HFFc6 (cell line): ENCODE measurements around the gene USP48. TPM values are rescaled to one million over a fixed set of nuclear protein-coding genes. Genes with fewer than 3 reads are reported as not detected.
"Not testable (repeated sequence)": the region's sequence is repeated elsewhere in the genome, so short reads cannot be mapped to it uniquely, and the experiment has no call there.

ENCODE experiments used
- DNase-seq: peaks from one replicate; pipeline ENCODE4 v3.0.0-alpha.2; 2018
- H3K27ac Mint-ChIP-seq: 2 replicates; pipeline ENCODE4 v1.8.0; 2020; ENCODE audit warnings: mild to moderate bottlenecking, mixed read lengths
- H3K27me3 Mint-ChIP-seq: 2 replicates; pipeline ENCODE4 v1.8.0; 2021; ENCODE audit warnings: mild to moderate bottlenecking, moderate library complexity, mixed read lengths; ENCODE audit not compliant: insufficient read depth
- H3K36me3 Mint-ChIP-seq: 2 replicates; pipeline ENCODE4 v1.8.0; 2021; ENCODE audit warnings: low read depth, mixed read lengths
- H3K4me1 Mint-ChIP-seq: 2 replicates; pipeline ENCODE4 v1.8.0; 2020; ENCODE audit warnings: low read depth, mixed read lengths
- H3K4me3 Mint-ChIP-seq: 2 replicates; pipeline ENCODE4 v1.8.0; 2020; ENCODE audit warnings: mild to moderate bottlenecking, moderate library complexity, mixed read lengths
- H3K9me3 Mint-ChIP-seq: 2 replicates; pipeline ENCODE4 v1.8.0; 2020; ENCODE audit warnings: mild to moderate bottlenecking, mixed read lengths
- CTCF ChIP-seq: fragments of 200-600 bp; sonication (generic); IDR thresholded peaks from 2 replicates; pipeline ENCODE4 v1.5.0; 2021; ENCODE audit warnings: antibody characterized with exemption, mild to moderate bottlenecking
- total RNA-seq, 6 experiments: library from RNA; stranded (reverse); fragmentation: NEBNext Ultra II Directional; extraction: Animal tissue kit (Norgen Biotek cat#: 25700); gene quantifications; 2 replicates in 1 of 6; 3 replicates in 5 of 6; pipeline ENCODE4 v1.2.3, GENCODE V29; 2021

Gene USP48
- total RNA-seq, 6 experiments from 2014 or later, result 45.0 to 54.2 (median 51.1) TPM

GRCh38 chr1:21680381-21680780 lies 102.6 kb downstream of the USP48 start:
- no peak for TF ChIP-seq CTCF
- Mint-ChIP-seq H3K27me3 (peaks cover 2% of the 10 kb centered on the region), H3K9me3 (no peaks in the 10 kb centered on the region), H3K36me3 (peaks cover 32% of the 10 kb centered on the region), H3K27ac (no peak overlapping the region), H3K4me1 (peaks cover 22% of the 10 kb centered on the region), H3K4me3 (no peak overlapping the region)
- no peak for DNase-seq

GRCh38 chr1:21677168-21677567 lies 105.8 kb downstream of the USP48 start:
- no peak for TF ChIP-seq CTCF
- DNase-seq, result no peak
- Mint-ChIP-seq H3K4me1 (peaks cover 37% of the 10 kb centered on the region), H3K27ac (no peak overlapping the region), H3K36me3 (peaks cover 13% of the 10 kb centered on the region; the same call in 1 of the 2 replicates), H3K4me3 (no peak overlapping the region; the same call in 1 of the 2 replicates), H3K27me3 (peaks cover 3% of the 10 kb centered on the region), H3K9me3 (no peaks in the 10 kb centered on the region)

GRCh38 chr1:21674957-21675356 lies 108.0 kb downstream of the USP48 start:
- no peak for DNase-seq
- peaks cover 13% of the 10 kb centered on the region; the same call in 1 of the 2 replicates for H3K36me3 Mint-ChIP-seq
- H3K27me3 Mint-ChIP-seq, result peaks cover 17% of the 10 kb centered on the region
- no peak overlapping the region for H3K4me3 Mint-ChIP-seq
- H3K4me1 Mint-ChIP-seq, result peaks cover 32% of the 10 kb centered on the region
- H3K27ac Mint-ChIP-seq, result no peak overlapping the region
- TF ChIP-seq CTCF, result no peak
- no peaks in the 10 kb centered on the region for H3K9me3 Mint-ChIP-seq

GRCh38 chr1:21673853-21674252 lies 109.1 kb downstream of the USP48 start:
- Mint-ChIP-seq H3K4me1 (peaks cover 32% of the 10 kb centered on the region), H3K27ac (peak overlapping the region; percentile 92), H3K27me3 (peaks cover 23% of the 10 kb centered on the region), H3K4me3 (0 out of 2 replicates have a peak overlapping the region, but pooled peaks have one; percentile 51)
- not testable (repeated sequence) for DNase-seq, H3K36me3 Mint-ChIP-seq, H3K9me3 Mint-ChIP-seq

GRCh38 chr1:21673277-21673780 lies 109.6 kb downstream of the USP48 start:
- no peak for TF ChIP-seq CTCF
- peaks cover 24% of the 10 kb centered on the region for H3K27me3 Mint-ChIP-seq
- H3K9me3 Mint-ChIP-seq, result no peaks in the 10 kb centered on the region
- peaks cover 6% of the 10 kb centered on the region; the same call in 1 of the 2 replicates for H3K36me3 Mint-ChIP-seq
- H3K4me1 Mint-ChIP-seq, result peaks cover 32% of the 10 kb centered on the region
- peak overlapping the region; percentile 51; the same call in 1 of the 2 replicates for H3K4me3 Mint-ChIP-seq
- H3K27ac Mint-ChIP-seq, result peak overlapping the region; percentile 92
- peak; percentile 51 for DNase-seq

- peaks cover 32% of the 10 kb centered on the region for H3K4me1 Mint-ChIP-seq
- no peak for TF ChIP-seq CTCF
- H3K27me3 Mint-ChIP-seq, result peaks cover 31% of the 10 kb centered on the region
- H3K9me3 Mint-ChIP-seq, result no peaks in the 10 kb centered on the region
- H3K4me3 Mint-ChIP-seq, result peak overlapping the region; percentile 51
- peak overlapping the region; percentile 92 for H3K27ac Mint-ChIP-seq
- peak; percentile 66 for DNase-seq
- no peaks in the 10 kb centered on the region for H3K36me3 Mint-ChIP-seq
These were observed 110.3 kb downstream of the USP48 start for GRCh38 chr1:21672478-21673276.
